ENCODE data around the gene DNMT3B.

GRCh38 chr20:32742322-32743236 is 19.6 kb upstream of the DNMT3B start:
- TF ChIP-seq POLR2A (IDR thresholded peaks at IDR 0.05): no peak
- TF ChIP-seq CTCF (IDR thresholded peaks at IDR 0.05 in 4 of 5, conservative IDR thresholded peaks at IDR 0.05 in 1 of 5): no peak

All from gastrocnemius medialis (tissue), 4 donors.